Measurements from ENCODE around the gene AGPAT1.
A peak's percentile ranks its signal among the peaks of the same experiment; 100 is the strongest.
"Not testable (repeated sequence)": the region's sequence is repeated elsewhere in the genome, so short reads cannot be mapped to it uniquely, and the experiment has no call there.

AGPAT1 gene

GRCh38 chr6:32186151-32186840, 10.4 kb upstream of the AGPAT1 start:
- not testable (repeated sequence) for DNase-seq (ENCODE audit: low spot score)

GRCh38 chr6:32185681-32186131, 9.8 kb upstream of the AGPAT1 start:
- peak; percentile 36 for DNase-seq (ENCODE audit: low spot score)

- DNase-seq (ENCODE audit: low spot score) = no peak
These were observed 8.3 kb upstream of the AGPAT1 start, which contains the start of gene AGER for GRCh38 chr6:32184084-32184640. AGER (minus strand) TSS chr6:32184253; CDS start chr6:32184222, 31 bp downstream.

- no peak for DNase-seq (ENCODE audit: low spot score)
These were observed 7.7 kb upstream of the AGPAT1 start for GRCh38 chr6:32183483-32184083.

GRCh38 chr6:32183030-32183429, 7.1 kb upstream of the AGPAT1 start:
- DNase-seq (ENCODE audit: low spot score) = no peak

- no peak for DNase-seq (ENCODE audit: low spot score)
These were observed 6.7 kb upstream of the AGPAT1 start for GRCh38 chr6:32182555-32182981.

- DNase-seq (ENCODE audit: low spot score) = no peak
These were observed 6.1 kb upstream of the AGPAT1 start for GRCh38 chr6:32181915-32182529.

- no peak for DNase-seq (ENCODE audit: low spot score)
These were observed 5.3 kb upstream of the AGPAT1 start for GRCh38 chr6:32181148-32181702.

GRCh38 chr6:32179766-32180405, 4.0 kb upstream of the AGPAT1 start:
- DNase-seq (ENCODE audit: low spot score) = no peak

- DNase-seq (ENCODE audit: low spot score) = peak; percentile 11
These were observed 2.9 kb upstream of the AGPAT1 start for GRCh38 chr6:32178547-32179440.

GRCh38 chr6:32177788-32178546, 2.1 kb upstream of the AGPAT1 start, which contains the start of gene RNF5:
RNF5 (plus strand) TSS chr6:32178405; CDS start chr6:32178512, 107 bp downstream.
- DNase-seq (ENCODE audit: low spot score) = peak; percentile 99

- no peak for DNase-seq (ENCODE audit: low spot score)
These were observed 1.4 kb upstream of the AGPAT1 start for GRCh38 chr6:32177183-32177787.

- peak; percentile 48 for DNase-seq (ENCODE audit: low spot score)
These were observed 745 bp upstream of the AGPAT1 start for GRCh38 chr6:32176476-32177182.

GRCh38 chr6:32175322-32175710, 568 bp downstream of the AGPAT1 start:
- DNase-seq (ENCODE audit: low spot score) = no peak

- DNase-seq (ENCODE audit: low spot score) = no peak
These were observed 1.5 kb downstream of the AGPAT1 start for GRCh38 chr6:32174416-32174815.

GRCh38 chr6:32173051-32173727, 2.7 kb downstream of the AGPAT1 start:
- DNase-seq (ENCODE audit: low spot score) = peak; percentile 9

GRCh38 chr6:32171234-32171633, 4.7 kb downstream of the AGPAT1 start:
- no peak for DNase-seq (ENCODE audit: low spot score)

GRCh38 chr6:32170294-32170693, 5.6 kb downstream of the AGPAT1 start:
- DNase-seq (ENCODE audit: low spot score) = no peak
